ENCODE results near the gene IRS1.
"Not testable (repeated sequence)": the region's sequence is repeated elsewhere in the genome, so short reads cannot be mapped to it uniquely, and the experiment has no call there.

The IRS1 gene

GRCh38 chr2:226837787-226838603, 38.4 kb upstream of the IRS1 start:
- H3K27ac ChIP-seq (ENCODE audit: low read depth, low read length, severe bottlenecking), result no peak overlapping the region
- no peak overlapping the region for H3K4me3 ChIP-seq (ENCODE audit: extremely low read depth, insufficient read depth, low read length, poor library complexity, severe bottlenecking)
- no peaks in the 10 kb centered on the region for H3K36me3 ChIP-seq (ENCODE audit: control insufficient read depth, insufficient read depth, low read length)
- WGBS, 2 experiments (ENCODE audit: insufficient coverage in 2 of 2), result 91 to 93% methylated on average over 7 of the region's 12 CpGs
- H3K4me1 ChIP-seq (ENCODE audit: control insufficient read depth, insufficient read depth, low read length, poor library complexity, severe bottlenecking), result peaks cover 4% of the 10 kb centered on the region
- no peaks in the 10 kb centered on the region for H3K9me3 ChIP-seq (ENCODE audit: control insufficient read depth, low read length)

- no peaks in the 10 kb centered on the region for H3K36me3 ChIP-seq (ENCODE audit: control insufficient read depth, insufficient read depth, low read length)
- H3K27ac ChIP-seq (ENCODE audit: low read depth, low read length, severe bottlenecking), result no peak overlapping the region
- 94 to 96% methylated on average over 7 of the region's 7 CpGs for WGBS, 2 experiments (ENCODE audit: insufficient coverage in 2 of 2)
- H3K4me3 ChIP-seq (ENCODE audit: extremely low read depth, insufficient read depth, low read length, poor library complexity, severe bottlenecking), result no peak overlapping the region
- peaks cover 4% of the 10 kb centered on the region for H3K4me1 ChIP-seq (ENCODE audit: control insufficient read depth, insufficient read depth, low read length, poor library complexity, severe bottlenecking)
- H3K9me3 ChIP-seq (ENCODE audit: control insufficient read depth, low read length), result no peaks in the 10 kb centered on the region
These were observed 37.7 kb upstream of the IRS1 start for GRCh38 chr2:226837334-226837733.

GRCh38 chr2:226836548-226836885, 36.9 kb upstream of the IRS1 start:
- Histone ChIP-seq H3K4me3 (ENCODE audit: extremely low read depth, insufficient read depth, low read length, poor library complexity, severe bottlenecking) (peak overlapping the region; percentile 67), H3K9me3 (ENCODE audit: control insufficient read depth, low read length) (no peaks in the 10 kb centered on the region), H3K4me1 (ENCODE audit: control insufficient read depth, insufficient read depth, low read length, poor library complexity, severe bottlenecking) (peaks cover 4% of the 10 kb centered on the region), H3K27ac (ENCODE audit: low read depth, low read length, severe bottlenecking) (peak overlapping the region; percentile 92), H3K36me3 (ENCODE audit: control insufficient read depth, insufficient read depth, low read length) (no peaks in the 10 kb centered on the region)
- WGBS, 2 experiments (ENCODE audit: insufficient coverage in 2 of 2), result 40 to 54% methylated on average over 2 to 5 of the region's 6 CpGs

GRCh38 chr2:226835796-226836547, 36.4 kb upstream of the IRS1 start, which contains the start of gene RHBDD1:
Gene RHBDD1, plus strand, starts transcription at chr2:226836054. Its CDS starts 28,640 bp downstream, at chr2:226864694.
- peak within 1 kb of the TSS; percentile 92 for H3K27ac ChIP-seq (ENCODE audit: low read depth, low read length, severe bottlenecking)
- H3K9me3 ChIP-seq (ENCODE audit: control insufficient read depth, low read length), result no peaks in the 10 kb centered on the region
- WGBS, 2 experiments (ENCODE audit: insufficient coverage in 2 of 2), result 1 to 2% methylated on average over 48 to 70 of the region's 75 CpGs
- peaks cover 4% of the 10 kb centered on the region for H3K4me1 ChIP-seq (ENCODE audit: control insufficient read depth, insufficient read depth, low read length, poor library complexity, severe bottlenecking)
- peak within 1 kb of the TSS; percentile 67 for H3K4me3 ChIP-seq (ENCODE audit: extremely low read depth, insufficient read depth, low read length, poor library complexity, severe bottlenecking)
- H3K36me3 ChIP-seq (ENCODE audit: control insufficient read depth, insufficient read depth, low read length), result no peaks in the 10 kb centered on the region

- WGBS, 2 experiments (ENCODE audit: insufficient coverage in 2 of 2), result 35% methylated on average over 21 to 26 of the region's 26 CpGs
- Histone ChIP-seq H3K9me3 (ENCODE audit: control insufficient read depth, low read length) (no peaks in the 10 kb centered on the region), H3K36me3 (ENCODE audit: control insufficient read depth, insufficient read depth, low read length) (no peaks in the 10 kb centered on the region), H3K27ac (ENCODE audit: low read depth, low read length, severe bottlenecking) (peak overlapping the region; percentile 92), H3K4me3 (ENCODE audit: extremely low read depth, insufficient read depth, low read length, poor library complexity, severe bottlenecking) (peak overlapping the region; percentile 67), H3K4me1 (ENCODE audit: control insufficient read depth, insufficient read depth, low read length, poor library complexity, severe bottlenecking) (peaks cover 4% of the 10 kb centered on the region)
These were observed 35.8 kb upstream of the IRS1 start for GRCh38 chr2:226835420-226835795.

- peak overlapping the region; percentile 67 for H3K4me3 ChIP-seq (ENCODE audit: extremely low read depth, insufficient read depth, low read length, poor library complexity, severe bottlenecking)
- WGBS, 2 experiments (ENCODE audit: insufficient coverage in 2 of 2), result 99 to 100% methylated on average over 4 to 11 of the region's 18 CpGs
- not testable (repeated sequence) for H3K36me3 ChIP-seq (ENCODE audit: control insufficient read depth, insufficient read depth, low read length); H3K4me1 ChIP-seq (ENCODE audit: control insufficient read depth, insufficient read depth, low read length, poor library complexity, severe bottlenecking); H3K27ac ChIP-seq (ENCODE audit: low read depth, low read length, severe bottlenecking); H3K9me3 ChIP-seq (ENCODE audit: control insufficient read depth, low read length)
These were observed 35.3 kb upstream of the IRS1 start for GRCh38 chr2:226834880-226835279.

GRCh38 chr2:226832061-226832460, 32.4 kb upstream of the IRS1 start:
- Histone ChIP-seq H3K9me3 (ENCODE audit: control insufficient read depth, low read length) (no peaks in the 10 kb centered on the region), H3K27ac (ENCODE audit: low read depth, low read length, severe bottlenecking) (no peak overlapping the region), H3K4me1 (ENCODE audit: control insufficient read depth, insufficient read depth, low read length, poor library complexity, severe bottlenecking) (no peaks in the 10 kb centered on the region), H3K4me3 (ENCODE audit: extremely low read depth, insufficient read depth, low read length, poor library complexity, severe bottlenecking) (no peak overlapping the region), H3K36me3 (ENCODE audit: control insufficient read depth, insufficient read depth, low read length) (no peaks in the 10 kb centered on the region)
- whole genome bisulfite sequencing, 2 experiments (ENCODE audit: insufficient coverage in 2 of 2), result no CpG with 5 or more reads among the region's 1 CpG

GRCh38 chr2:226831266-226831665, 31.6 kb upstream of the IRS1 start:
- H3K4me3 ChIP-seq (ENCODE audit: extremely low read depth, insufficient read depth, low read length, poor library complexity, severe bottlenecking), result no peak overlapping the region
- no peaks in the 10 kb centered on the region for H3K4me1 ChIP-seq (ENCODE audit: control insufficient read depth, insufficient read depth, low read length, poor library complexity, severe bottlenecking)
- H3K9me3 ChIP-seq (ENCODE audit: control insufficient read depth, low read length), result no peaks in the 10 kb centered on the region
- H3K27ac ChIP-seq (ENCODE audit: low read depth, low read length, severe bottlenecking), result no peak overlapping the region
- WGBS, 2 experiments (ENCODE audit: insufficient coverage in 2 of 2), result 78 to 91% methylated on average over 1 to 3 of the region's 4 CpGs
- no peaks in the 10 kb centered on the region for H3K36me3 ChIP-seq (ENCODE audit: control insufficient read depth, insufficient read depth, low read length)

GRCh38 chr2:226829721-226830631, 30.4 kb upstream of the IRS1 start:
- Histone ChIP-seq H3K9me3 (ENCODE audit: control insufficient read depth, low read length) (no peaks in the 10 kb centered on the region), H3K4me1 (ENCODE audit: control insufficient read depth, insufficient read depth, low read length, poor library complexity, severe bottlenecking) (no peaks in the 10 kb centered on the region), H3K36me3 (ENCODE audit: control insufficient read depth, insufficient read depth, low read length) (no peaks in the 10 kb centered on the region), H3K27ac (ENCODE audit: low read depth, low read length, severe bottlenecking) (no peak overlapping the region), H3K4me3 (ENCODE audit: extremely low read depth, insufficient read depth, low read length, poor library complexity, severe bottlenecking) (no peak overlapping the region)
- WGBS, 2 experiments (ENCODE audit: insufficient coverage in 2 of 2), result 93% methylated on average over 4 of the region's 8 CpGs; no CpG with 5 or more reads in 1 of the 2 experiments

GRCh38 chr2:226828191-226828590, 28.6 kb upstream of the IRS1 start:
- H3K27ac ChIP-seq (ENCODE audit: low read depth, low read length, severe bottlenecking), result no peak overlapping the region
- no peaks in the 10 kb centered on the region for H3K36me3 ChIP-seq (ENCODE audit: control insufficient read depth, insufficient read depth, low read length)
- H3K9me3 ChIP-seq (ENCODE audit: control insufficient read depth, low read length), result no peaks in the 10 kb centered on the region
- 60 to 100% methylated on average over 1 of the region's 2 CpGs for WGBS, 2 experiments (ENCODE audit: insufficient coverage in 2 of 2)
- H3K4me3 ChIP-seq (ENCODE audit: extremely low read depth, insufficient read depth, low read length, poor library complexity, severe bottlenecking), result no peak overlapping the region
- no peaks in the 10 kb centered on the region for H3K4me1 ChIP-seq (ENCODE audit: control insufficient read depth, insufficient read depth, low read length, poor library complexity, severe bottlenecking)
